Bronchial epithelial cell (primary cell): ENCODE measurements around the gene LAMA2. TPM values are rescaled to one million over a fixed set of nuclear protein-coding genes. Genes with fewer than 3 reads are reported as not detected.
"Not testable (repeated sequence)": the region's sequence is repeated elsewhere in the genome, so short reads cannot be mapped to it uniquely, and the experiment has no call there.

ENCODE experiments used
- DNase-seq: peaks from one replicate; pipeline ENCODE4 v3.0.0-alpha.2; 2010; ENCODE audit warnings: low read depth
- FAIRE-seq: peaks from 2 replicates; lab custom pipeline; 2011; peaks lifted over from hg19 to GRCh38; lab: Jason Lieb, UNC
- H3K27me3 ChIP-seq: 2 replicates; pipeline ENCODE4 v1.5.1; 2011; ENCODE audit warnings: low read length; ENCODE audit not compliant: control insufficient read depth, insufficient read depth
- H3K36me3 ChIP-seq: 2 replicates; pipeline ENCODE4 v1.5.1; 2011; ENCODE audit warnings: low read length; ENCODE audit not compliant: control insufficient read depth, insufficient read depth
- H3K4me3 ChIP-seq: 2 replicates; pipeline ENCODE4 v1.5.1; 2011; ENCODE audit warnings: mild to moderate bottlenecking, low read depth, low read length, control low read depth
- total RNA-seq: library from RNA; depleted of rRNA; stranded (reverse); fragments of >200 nt; gene quantifications from 2 replicates; pipeline ENCODE4 v1.2.1, GENCODE V29; 2014
- TF ChIP-seq, protein P1 (sequence below): IDR thresholded peaks from 2 replicates; pipeline ENCODE4 v1.5.1; 2011; ENCODE audit warnings: mild to moderate bottlenecking, moderate library complexity, low read length, control low read depth, inconsistent platforms; ENCODE audit not compliant: insufficient read depth, severe bottlenecking

The LAMA2 gene
- total RNA-seq, 1 donor from 2014 or later = 2.6 TPM

DNA sequence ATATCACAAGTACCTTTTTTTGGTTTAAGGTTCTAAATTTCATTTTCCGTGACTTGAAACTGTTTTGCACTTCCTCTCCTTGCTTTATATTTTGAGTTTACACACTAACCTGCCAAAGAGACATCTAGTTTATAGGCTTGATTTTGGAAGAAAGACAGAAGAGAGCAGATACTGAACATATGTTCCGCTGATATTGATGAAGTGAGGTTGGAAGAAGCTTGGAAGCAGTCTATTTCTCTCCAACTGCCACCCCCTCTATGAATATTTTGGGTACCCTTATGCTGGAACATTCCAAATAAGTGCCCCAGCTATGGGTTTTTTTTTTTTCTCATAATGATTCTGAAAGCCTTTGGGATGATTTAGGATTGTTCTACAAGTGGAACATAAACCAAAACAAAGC, 150.6 kb downstream of the LAMA2 start:
- H3K4me3 ChIP-seq = no peak overlapping the region
- no peaks in the 10 kb centered on the region for H3K36me3 ChIP-seq
- TF ChIP-seq, protein P1, sequence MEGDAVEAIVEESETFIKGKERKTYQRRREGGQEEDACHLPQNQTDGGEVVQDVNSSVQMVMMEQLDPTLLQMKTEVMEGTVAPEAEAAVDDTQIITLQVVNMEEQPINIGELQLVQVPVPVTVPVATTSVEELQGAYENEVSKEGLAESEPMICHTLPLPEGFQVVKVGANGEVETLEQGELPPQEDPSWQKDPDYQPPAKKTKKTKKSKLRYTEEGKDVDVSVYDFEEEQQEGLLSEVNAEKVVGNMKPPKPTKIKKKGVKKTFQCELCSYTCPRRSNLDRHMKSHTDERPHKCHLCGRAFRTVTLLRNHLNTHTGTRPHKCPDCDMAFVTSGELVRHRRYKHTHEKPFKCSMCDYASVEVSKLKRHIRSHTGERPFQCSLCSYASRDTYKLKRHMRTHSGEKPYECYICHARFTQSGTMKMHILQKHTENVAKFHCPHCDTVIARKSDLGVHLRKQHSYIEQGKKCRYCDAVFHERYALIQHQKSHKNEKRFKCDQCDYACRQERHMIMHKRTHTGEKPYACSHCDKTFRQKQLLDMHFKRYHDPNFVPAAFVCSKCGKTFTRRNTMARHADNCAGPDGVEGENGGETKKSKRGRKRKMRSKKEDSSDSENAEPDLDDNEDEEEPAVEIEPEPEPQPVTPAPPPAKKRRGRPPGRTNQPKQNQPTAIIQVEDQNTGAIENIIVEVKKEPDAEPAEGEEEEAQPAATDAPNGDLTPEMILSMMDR = no peak
- FAIRE-seq (no peak), DNase-seq (no peak)
- no peaks in the 10 kb centered on the region for H3K27me3 ChIP-seq

DNA sequence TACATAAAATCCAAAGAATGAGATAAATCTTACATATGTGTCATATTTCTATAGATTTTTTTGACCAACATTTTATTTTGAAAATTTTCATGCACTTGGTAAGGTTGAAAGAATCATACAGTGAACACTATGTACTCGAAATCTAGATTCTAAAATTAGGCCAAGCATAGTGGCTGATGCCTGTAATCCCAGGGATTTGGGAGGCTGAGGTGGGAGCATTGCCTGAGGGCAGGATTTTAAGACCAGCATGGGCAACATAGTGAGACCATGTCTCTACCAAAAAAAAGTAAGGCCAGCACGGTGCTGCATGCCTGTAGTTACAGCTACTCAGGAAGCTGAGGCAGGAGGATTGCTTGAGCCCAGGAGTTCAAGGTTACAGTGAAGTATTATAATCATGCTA, 158.6 kb downstream of the LAMA2 start:
- FAIRE-seq = no peak
- no peak for DNase-seq
- no peaks in the 10 kb centered on the region for H3K27me3 ChIP-seq
- no peaks in the 10 kb centered on the region for H3K36me3 ChIP-seq
- no peak overlapping the region for H3K4me3 ChIP-seq
- TF ChIP-seq, protein P1 = no peak

DNA sequence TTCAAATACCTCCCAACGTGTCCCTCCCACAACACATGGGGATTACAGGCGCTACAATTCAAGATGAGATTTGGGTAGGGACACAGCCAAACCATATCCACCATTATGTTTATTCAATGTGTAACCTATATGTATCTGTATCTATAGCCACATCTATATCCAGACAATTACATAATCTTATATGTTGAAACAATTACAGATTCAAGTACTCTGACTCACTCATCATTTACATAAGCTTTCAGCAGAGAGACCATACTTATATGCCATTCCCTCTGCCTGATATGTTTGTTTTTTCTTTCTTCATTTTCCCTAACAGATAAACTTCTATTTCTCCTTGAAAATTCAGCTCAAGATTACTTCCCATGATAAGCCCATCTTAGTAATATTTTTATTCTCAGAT, 163.6 kb downstream of the LAMA2 start:
- H3K4me3 ChIP-seq = no peak overlapping the region
- H3K27me3 ChIP-seq = no peaks in the 10 kb centered on the region
- FAIRE-seq (no peak), DNase-seq (peak; percentile 78)
- TF ChIP-seq, protein P1 = no peak
- H3K36me3 ChIP-seq = no peaks in the 10 kb centered on the region

DNA sequence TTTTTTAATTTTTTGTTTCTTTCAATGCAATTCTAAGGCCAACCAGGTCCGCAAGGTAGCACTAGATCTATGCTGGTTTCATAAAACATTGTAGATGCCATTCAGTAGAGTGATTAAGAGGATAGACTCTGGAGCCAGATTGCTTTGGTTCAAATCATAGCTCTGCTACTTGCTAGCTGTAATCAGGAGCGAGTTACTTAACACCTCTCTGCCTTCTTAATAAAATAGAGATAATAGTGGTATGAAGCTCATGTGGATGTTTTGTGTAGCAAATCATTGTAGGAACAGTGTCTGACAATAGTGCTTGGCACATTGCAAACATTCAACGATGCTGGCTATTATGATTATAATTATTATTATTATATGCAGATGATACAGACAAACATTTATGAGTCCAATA, 164.9 kb downstream of the LAMA2 start:
- TF ChIP-seq, protein P1 = no peak
- Histone ChIP-seq H3K27me3 (no peaks in the 10 kb centered on the region), H3K4me3 (no peak overlapping the region), H3K36me3 (no peaks in the 10 kb centered on the region)
- DNase-seq (no peak), FAIRE-seq (no peak)

DNA sequence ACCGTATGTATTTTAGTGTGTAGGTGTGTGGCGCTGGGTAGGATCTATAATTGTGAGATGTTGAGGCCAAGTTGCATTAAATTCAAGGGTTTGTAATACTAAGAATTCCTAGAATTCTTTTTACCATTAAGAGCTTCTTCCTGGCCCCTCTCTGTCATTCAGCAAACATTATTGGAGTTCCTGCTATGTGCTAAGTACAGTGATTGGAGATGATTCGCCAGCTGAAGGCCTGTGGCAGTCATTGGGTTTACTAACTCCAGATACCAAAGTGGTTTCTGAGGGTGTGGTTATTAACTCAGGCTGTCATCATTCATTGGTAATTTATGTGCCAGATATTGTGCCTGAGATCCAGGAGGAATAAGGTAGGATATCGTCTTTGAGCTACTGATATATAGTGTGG, 167.1 kb downstream of the LAMA2 start:
- no peaks in the 10 kb centered on the region for H3K27me3 ChIP-seq
- no peak for FAIRE-seq
- H3K36me3 ChIP-seq = no peaks in the 10 kb centered on the region
- TF ChIP-seq, protein P1 = no peak
- peak; percentile 38 for DNase-seq
- no peak overlapping the region for H3K4me3 ChIP-seq

DNA sequence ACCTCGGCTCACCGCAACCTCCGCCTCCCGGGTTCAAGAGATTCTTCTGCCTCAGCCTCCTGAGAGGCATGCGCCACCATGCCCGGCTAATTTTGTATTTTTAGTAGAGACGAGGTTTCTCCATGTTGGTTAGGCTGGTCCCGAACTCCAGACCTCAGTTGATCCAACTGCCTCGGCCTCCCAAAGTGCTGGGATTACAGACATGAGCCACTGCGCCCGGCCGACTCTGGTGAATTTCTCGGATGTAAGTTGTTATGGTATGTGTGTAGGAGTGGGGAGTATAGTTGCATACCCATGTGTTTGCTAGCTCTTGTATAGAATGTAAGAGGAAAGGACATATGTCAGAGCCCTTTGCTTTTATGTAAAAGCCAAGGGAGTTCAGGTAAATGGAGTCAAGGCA, 170.2 kb downstream of the LAMA2 start:
- not testable (repeated sequence) for H3K27me3 ChIP-seq, H3K36me3 ChIP-seq, H3K4me3 ChIP-seq, DNase-seq, FAIRE-seq
